Chondrocyte (in vitro differentiated cells): ENCODE measurements around the gene CTNNA2. TPM values are rescaled to one million over a fixed set of nuclear protein-coding genes. Genes with fewer than 3 reads are reported as not detected.

Source experiments
- DNase-seq: peaks from one replicate; pipeline ENCODE4 v3.0.0; 2021; ENCODE audit warnings: mixed read lengths, low spot score
- H3K27ac Mint-ChIP-seq: one replicate; pipeline ENCODE4 v1.8.0; 2021; ENCODE audit warnings: mild to moderate bottlenecking, moderate library complexity, mixed read lengths; ENCODE audit not compliant: unreplicated experiment
- H3K27me3 Mint-ChIP-seq: 2 replicates; pipeline ENCODE4 v1.8.0; 2021; ENCODE audit warnings: low read depth, mixed read lengths
- H3K36me3 Mint-ChIP-seq: 2 replicates; pipeline ENCODE4 v1.8.0; 2021; ENCODE audit warnings: low read depth, mixed read lengths
- H3K4me1 Mint-ChIP-seq: 2 replicates; pipeline ENCODE4 v1.8.0; 2021; ENCODE audit warnings: low read depth, mild to moderate bottlenecking, mixed read lengths
- H3K4me3 Mint-ChIP-seq: one replicate; pipeline ENCODE4 v1.8.0; 2021; ENCODE audit warnings: mild to moderate bottlenecking, moderate library complexity, mixed read lengths; ENCODE audit not compliant: unreplicated experiment
- H3K9me3 Mint-ChIP-seq: 2 replicates; pipeline ENCODE4 v1.8.0; 2021; ENCODE audit warnings: low read depth, mixed read lengths
- total RNA-seq: library from RNA; stranded (reverse); gene quantifications from 3 replicates; pipeline ENCODE4 v1.2.1, GENCODE V29; 2021
- TF ChIP-seq, protein P1 (sequence below): fragments of 200-600 bp; sonication (generic); IDR thresholded peaks from 2 replicates; pipeline ENCODE4 v1.5.0; 2021; ENCODE audit warnings: antibody characterized with exemption, mild to moderate bottlenecking, moderate library complexity

CTNNA2 gene
- total RNA-seq, 1 donor from 2014 or later, result not detected

DNA sequence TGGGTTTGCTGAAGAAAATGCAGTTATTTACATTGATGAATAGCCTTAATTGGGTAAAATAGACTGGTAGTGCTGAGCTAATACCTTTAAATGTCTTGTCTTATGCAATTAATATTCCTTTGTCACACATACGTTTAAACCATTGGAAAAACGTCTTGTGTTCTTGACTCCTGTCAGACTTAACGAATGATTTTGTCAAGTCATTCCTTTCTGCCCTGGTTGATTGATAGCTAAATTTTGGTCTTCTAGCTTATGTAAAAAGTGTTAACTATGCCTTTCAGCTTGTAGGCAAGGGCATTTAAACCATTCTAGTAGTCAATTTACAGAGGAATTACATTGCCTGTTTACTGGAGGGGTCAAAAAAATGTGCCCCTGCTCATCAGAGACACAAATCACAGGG is 897.5 kb downstream of the CTNNA2 start:
- H3K36me3 Mint-ChIP-seq, result no peaks in the 10 kb centered on the region
- H3K27me3 Mint-ChIP-seq, result no peaks in the 10 kb centered on the region
- TF ChIP-seq, protein P1, sequence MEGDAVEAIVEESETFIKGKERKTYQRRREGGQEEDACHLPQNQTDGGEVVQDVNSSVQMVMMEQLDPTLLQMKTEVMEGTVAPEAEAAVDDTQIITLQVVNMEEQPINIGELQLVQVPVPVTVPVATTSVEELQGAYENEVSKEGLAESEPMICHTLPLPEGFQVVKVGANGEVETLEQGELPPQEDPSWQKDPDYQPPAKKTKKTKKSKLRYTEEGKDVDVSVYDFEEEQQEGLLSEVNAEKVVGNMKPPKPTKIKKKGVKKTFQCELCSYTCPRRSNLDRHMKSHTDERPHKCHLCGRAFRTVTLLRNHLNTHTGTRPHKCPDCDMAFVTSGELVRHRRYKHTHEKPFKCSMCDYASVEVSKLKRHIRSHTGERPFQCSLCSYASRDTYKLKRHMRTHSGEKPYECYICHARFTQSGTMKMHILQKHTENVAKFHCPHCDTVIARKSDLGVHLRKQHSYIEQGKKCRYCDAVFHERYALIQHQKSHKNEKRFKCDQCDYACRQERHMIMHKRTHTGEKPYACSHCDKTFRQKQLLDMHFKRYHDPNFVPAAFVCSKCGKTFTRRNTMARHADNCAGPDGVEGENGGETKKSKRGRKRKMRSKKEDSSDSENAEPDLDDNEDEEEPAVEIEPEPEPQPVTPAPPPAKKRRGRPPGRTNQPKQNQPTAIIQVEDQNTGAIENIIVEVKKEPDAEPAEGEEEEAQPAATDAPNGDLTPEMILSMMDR, result no peak
- no peaks in the 10 kb centered on the region for H3K4me1 Mint-ChIP-seq
- no peak overlapping the region for H3K27ac Mint-ChIP-seq
- DNase-seq, result no peak
- H3K4me3 Mint-ChIP-seq, result no peak overlapping the region
- peaks cover 17% of the 10 kb centered on the region for H3K9me3 Mint-ChIP-seq

GRCh38 chr2:80413136-80413535 is 900.3 kb downstream of the CTNNA2 start:
- H3K27me3 Mint-ChIP-seq, result no peaks in the 10 kb centered on the region
- TF ChIP-seq, protein P1, result no peak
- no peaks in the 10 kb centered on the region for H3K4me1 Mint-ChIP-seq
- no peak overlapping the region for H3K4me3 Mint-ChIP-seq
- no peak for DNase-seq
- peaks cover 20% of the 10 kb centered on the region for H3K9me3 Mint-ChIP-seq
- no peaks in the 10 kb centered on the region for H3K36me3 Mint-ChIP-seq
- no peak overlapping the region for H3K27ac Mint-ChIP-seq

- H3K27ac Mint-ChIP-seq, result no peak overlapping the region
- no peak overlapping the region for H3K4me3 Mint-ChIP-seq
- peaks cover 2% of the 10 kb centered on the region for H3K27me3 Mint-ChIP-seq
- H3K9me3 Mint-ChIP-seq, result peaks cover 15% of the 10 kb centered on the region
- no peaks in the 10 kb centered on the region for H3K4me1 Mint-ChIP-seq
- no peaks in the 10 kb centered on the region for H3K36me3 Mint-ChIP-seq
- TF ChIP-seq, protein P1, result no peak
- no peak for DNase-seq
Measured at GRCh38 chr2:80417737-80418136, 904.9 kb downstream of the CTNNA2 start.

GRCh38 chr2:80420530-80421208 is 907.8 kb downstream of the CTNNA2 start:
- H3K4me3 Mint-ChIP-seq, result no peak overlapping the region
- no peak for DNase-seq
- TF ChIP-seq, protein P1, result no peak
- no peaks in the 10 kb centered on the region for H3K4me1 Mint-ChIP-seq
- H3K36me3 Mint-ChIP-seq, result no peaks in the 10 kb centered on the region
- peaks cover 3% of the 10 kb centered on the region for H3K9me3 Mint-ChIP-seq
- H3K27ac Mint-ChIP-seq, result no peak overlapping the region
- peaks cover 4% of the 10 kb centered on the region for H3K27me3 Mint-ChIP-seq

GRCh38 chr2:80429251-80429650 is 916.4 kb downstream of the CTNNA2 start:
- no peaks in the 10 kb centered on the region for H3K36me3 Mint-ChIP-seq
- peaks cover 12% of the 10 kb centered on the region for H3K27me3 Mint-ChIP-seq
- H3K27ac Mint-ChIP-seq, result no peak overlapping the region
- no peaks in the 10 kb centered on the region for H3K9me3 Mint-ChIP-seq
- no peaks in the 10 kb centered on the region for H3K4me1 Mint-ChIP-seq
- TF ChIP-seq, protein P1, result no peak
- DNase-seq, result no peak
- no peak overlapping the region for H3K4me3 Mint-ChIP-seq
